ENCODE data around the gene SAMD4B.
"Not testable (repeated sequence)": the region's sequence is repeated elsewhere in the genome, so short reads cannot be mapped to it uniquely, and the experiment has no call there.

SAMD4B gene

DNA sequence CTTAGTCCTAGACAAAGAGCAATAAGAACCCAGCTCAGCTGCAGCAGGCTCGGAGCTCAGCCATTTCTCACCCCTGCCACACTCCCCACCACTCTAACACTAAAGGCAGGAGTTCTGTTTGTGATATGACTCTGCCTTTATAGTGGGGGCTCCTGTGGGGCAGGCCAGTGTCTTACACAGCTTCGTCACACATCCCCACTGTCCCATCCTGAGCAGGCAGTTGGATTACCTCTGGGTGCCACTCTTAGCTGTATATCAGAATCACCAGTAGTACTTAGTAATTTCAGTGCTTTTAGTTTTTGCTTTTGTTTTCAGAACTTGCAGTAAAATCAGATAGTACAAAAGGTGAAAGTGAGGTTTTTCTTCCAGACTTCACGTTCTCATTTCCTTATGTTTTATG is 16.8 kb downstream of the SAMD4B start:
- in situ Hi-C loops (cut with MboI; ENCODE audit: low pct_unique_long_range_greater_than_20kb, low sequenced_read_pairs), result no loop called here
- DNase-seq, result no peak

DNA sequence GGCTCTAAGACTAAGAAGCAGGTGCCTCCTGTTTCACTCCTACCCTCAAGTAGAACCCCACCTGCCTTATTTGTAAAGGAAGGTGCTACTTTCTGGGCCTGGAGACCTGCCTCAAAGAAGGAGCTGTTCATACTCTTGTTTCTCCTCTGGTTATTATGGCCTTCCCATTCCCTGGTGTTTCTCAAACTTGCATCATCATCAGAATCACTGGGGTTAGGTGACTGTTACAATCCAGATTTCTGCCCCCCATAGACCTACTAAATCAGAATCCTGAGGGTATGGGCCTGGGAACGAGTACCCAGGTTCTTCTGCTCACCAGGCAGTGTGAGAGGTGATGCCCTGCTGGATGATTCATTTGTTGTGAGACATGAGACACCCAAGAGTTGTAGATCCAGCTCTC is 18.4 kb downstream of the SAMD4B start:
- DNase-seq, result no peak
- in situ Hi-C loops (cut with MboI; ENCODE audit: low pct_unique_long_range_greater_than_20kb, low sequenced_read_pairs), result no loop called here

GRCh38 chr19:39362682-39363657 is 20.7 kb downstream of the SAMD4B start:
- in situ Hi-C loops (cut with MboI; ENCODE audit: low pct_unique_long_range_greater_than_20kb, low sequenced_read_pairs), result no loop called here

DNA sequence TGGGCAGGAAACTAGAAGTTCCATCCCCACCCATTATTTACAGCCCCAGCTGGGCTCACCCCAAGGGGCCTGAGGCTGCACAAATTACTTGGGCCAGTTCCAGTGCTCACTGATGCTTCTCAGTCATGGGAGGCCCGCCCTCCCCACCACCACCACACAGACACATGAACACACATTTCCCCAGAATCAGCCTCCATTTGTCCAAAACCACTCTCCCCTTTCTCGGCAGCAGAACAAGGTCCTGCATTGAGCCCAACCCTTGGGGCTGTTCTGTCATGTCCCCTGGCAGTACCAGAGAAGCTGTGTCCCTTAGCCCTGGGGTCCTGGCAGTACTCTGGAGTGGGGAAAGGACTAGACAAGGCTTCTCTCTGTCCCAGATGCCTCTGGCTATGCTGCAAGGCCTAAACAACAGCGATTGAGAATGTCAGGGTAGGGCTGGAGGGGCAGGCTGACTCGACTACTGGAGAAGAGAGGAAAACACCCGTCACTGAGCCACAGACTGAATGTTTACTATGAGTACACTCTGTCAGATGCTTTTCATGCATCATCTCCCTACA is 21.8 kb downstream of the SAMD4B start:
- in situ Hi-C loops (cut with MboI; ENCODE audit: low pct_unique_long_range_greater_than_20kb, low sequenced_read_pairs), result no loop called here
- no peak for DNase-seq

More at GRCh38 chr19:39362682-39363657, 20.7 kb downstream of the SAMD4B start:
- DNase-seq, result no peak

GRCh38 chr19:39365531-39365930 is 23.3 kb downstream of the SAMD4B start:
- in situ Hi-C loops (cut with MboI; ENCODE audit: low pct_unique_long_range_greater_than_20kb, low sequenced_read_pairs), result no loop called here
- no peak for DNase-seq

DNA sequence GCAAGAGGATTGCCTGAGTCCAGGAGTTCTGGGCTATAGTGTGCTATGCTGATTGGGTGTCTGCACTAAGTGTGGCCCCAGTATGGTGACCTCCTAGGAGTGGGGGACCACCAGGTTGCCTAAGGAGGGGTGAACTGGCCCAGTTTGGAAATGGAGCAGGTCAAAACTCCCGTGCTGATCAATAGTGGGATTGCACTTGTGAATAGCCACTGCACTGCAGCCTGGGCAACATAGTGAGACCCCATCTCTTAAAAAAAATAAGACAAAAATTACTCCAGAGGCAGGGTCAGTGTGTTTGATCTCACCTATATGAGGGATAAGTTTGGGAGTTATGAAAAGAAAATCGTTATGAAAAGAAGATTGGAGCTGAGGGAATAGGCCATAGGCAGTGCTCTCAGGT is 27.0 kb downstream of the SAMD4B start:
- DNase-seq, result no peak
- in situ Hi-C loops (cut with MboI; ENCODE audit: low pct_unique_long_range_greater_than_20kb, low sequenced_read_pairs), result no loop called here

GRCh38 chr19:39370735-39371134 is 28.5 kb downstream of the SAMD4B start:
- no peak for DNase-seq
- in situ Hi-C loops (cut with MboI; ENCODE audit: low pct_unique_long_range_greater_than_20kb, low sequenced_read_pairs), result no loop called here

DNA sequence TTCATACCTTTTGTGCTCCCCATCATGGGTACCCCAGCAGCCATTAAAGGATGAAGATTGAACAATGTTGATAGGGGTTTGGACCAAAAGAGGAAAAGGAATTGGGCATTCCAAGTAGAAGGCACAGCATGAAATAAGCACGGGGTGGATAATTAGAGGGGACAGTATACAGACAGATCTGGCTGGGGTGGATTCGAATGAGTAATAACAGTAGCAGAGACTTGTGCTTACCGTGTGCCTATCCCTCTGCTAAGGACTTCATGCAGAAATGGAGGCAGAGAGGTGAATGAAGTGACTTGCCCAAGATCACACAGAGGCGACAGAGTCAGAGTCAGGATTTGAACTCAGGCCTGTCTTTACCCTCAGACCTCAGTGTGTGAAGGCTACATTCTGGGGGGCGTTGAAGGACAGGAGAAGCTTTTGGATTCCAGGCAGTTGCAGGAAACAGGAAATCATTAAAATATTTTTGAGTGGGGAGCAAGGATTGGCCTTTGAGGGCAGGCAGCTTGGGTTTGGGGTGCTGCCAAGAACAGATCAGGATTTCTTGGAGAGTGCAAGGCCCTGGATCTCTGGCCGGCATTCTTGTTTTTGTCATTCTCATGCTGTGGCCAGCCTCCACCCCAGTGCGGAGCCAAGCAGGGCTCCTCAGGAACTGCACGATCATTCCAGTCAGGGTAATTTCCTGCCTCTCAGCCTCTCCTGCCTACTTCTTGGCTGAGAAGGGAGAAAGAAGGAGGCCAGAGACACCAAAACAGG is 30.0 kb downstream of the SAMD4B start:
- in situ Hi-C loops (cut with MboI; ENCODE audit: low pct_unique_long_range_greater_than_20kb, low sequenced_read_pairs), result no loop called here
- no peak for DNase-seq

GRCh38 chr19:39372941-39373340 is 30.7 kb downstream of the SAMD4B start:
- in situ Hi-C loops (cut with MboI; ENCODE audit: low pct_unique_long_range_greater_than_20kb, low sequenced_read_pairs), result no loop called here
- no peak for DNase-seq

- DNase-seq, result no peak
- in situ Hi-C loops (cut with MboI; ENCODE audit: low pct_unique_long_range_greater_than_20kb, low sequenced_read_pairs), result no loop called here
These were observed 33.7 kb downstream of the SAMD4B start for GRCh38 chr19:39375929-39376328.

GRCh38 chr19:39377373-39378362 is 35.4 kb downstream of the SAMD4B start:
- in situ Hi-C loops (cut with MboI; ENCODE audit: low pct_unique_long_range_greater_than_20kb, low sequenced_read_pairs), result no loop called here

GRCh38 chr19:39379366-39379765 is 37.1 kb downstream of the SAMD4B start:
- in situ Hi-C loops (cut with MboI; ENCODE audit: low pct_unique_long_range_greater_than_20kb, low sequenced_read_pairs); DNase-seq: not testable (repeated sequence)

More at GRCh38 chr19:39377373-39378362, 35.4 kb downstream of the SAMD4B start:
- no peak for DNase-seq

DNA sequence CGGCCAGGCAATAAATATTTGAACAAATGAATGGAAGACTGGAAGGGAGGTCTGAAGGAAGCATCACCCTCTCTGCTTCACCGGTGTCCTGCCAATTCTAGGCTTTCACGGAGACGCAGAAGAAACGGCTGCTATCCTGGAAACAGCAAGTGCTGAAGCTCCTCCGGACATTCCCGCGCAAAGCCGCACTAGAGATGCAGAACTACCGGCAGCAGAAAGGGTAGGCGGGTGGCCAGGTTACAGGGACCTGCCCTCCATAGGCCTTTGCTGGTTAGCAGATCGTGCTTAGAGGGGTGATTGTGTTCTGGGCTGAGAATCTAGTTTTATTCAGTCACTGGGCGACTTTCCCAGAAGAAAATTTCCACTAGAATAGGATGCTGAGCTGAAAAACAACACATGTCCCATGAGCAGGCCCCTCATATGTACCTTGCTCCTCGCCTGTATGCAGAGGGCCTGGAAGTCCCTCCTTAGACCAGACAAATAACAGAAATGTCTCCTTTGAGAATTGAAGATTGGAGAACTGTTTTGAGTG is 37.7 kb downstream of the SAMD4B start:
- DNase-seq, result no peak
- in situ Hi-C loops (cut with MboI; ENCODE audit: low pct_unique_long_range_greater_than_20kb, low sequenced_read_pairs), result no loop called here

- DNase-seq, result no peak
- in situ Hi-C loops (cut with MboI; ENCODE audit: low pct_unique_long_range_greater_than_20kb, low sequenced_read_pairs), result no loop called here
These were observed 38.6 kb downstream of the SAMD4B start for GRCh38 chr19:39380521-39381502.

DNA sequence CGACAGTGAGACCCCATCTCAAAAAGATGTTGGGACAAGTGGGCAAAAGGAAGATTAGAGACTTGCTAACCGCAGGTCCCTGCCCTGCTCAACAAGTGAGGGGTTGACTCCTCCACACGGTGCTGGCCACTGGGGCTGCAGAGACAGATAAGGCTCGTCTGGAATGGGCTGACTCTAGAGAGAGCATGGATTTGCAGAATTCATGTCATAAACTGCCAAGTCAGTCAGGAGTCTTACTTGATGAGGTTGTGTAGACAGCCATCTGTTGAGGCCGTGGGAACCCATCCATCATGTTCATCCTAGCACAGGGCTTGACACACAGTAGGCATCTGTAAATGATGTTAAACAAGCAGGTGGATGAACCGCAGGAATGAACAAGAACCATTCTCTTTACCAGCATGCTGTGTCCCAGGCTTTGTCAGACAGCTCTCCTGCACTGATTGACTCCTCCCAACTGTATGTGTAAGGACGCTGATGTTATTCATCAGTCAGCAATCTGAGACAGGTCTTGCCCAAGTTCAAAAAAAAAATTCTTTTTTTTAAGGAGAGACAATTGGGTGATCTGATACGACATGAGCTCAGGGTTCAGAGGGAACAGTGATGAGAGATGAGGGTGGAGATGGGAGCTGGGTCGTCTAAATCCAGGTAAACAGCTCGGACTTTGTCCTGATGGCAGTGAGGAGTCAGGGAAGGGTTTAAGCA is 39.8 kb downstream of the SAMD4B start:
- DNase-seq, result no peak

GRCh38 chr19:39382991-39383828 is 41.0 kb downstream of the SAMD4B start:
- DNase-seq, result no peak
- in situ Hi-C loops (cut with MboI; ENCODE audit: low pct_unique_long_range_greater_than_20kb, low sequenced_read_pairs), result no loop called here

More for the DNA sequence above, 39.8 kb downstream of the SAMD4B start:
- in situ Hi-C loops (cut with MboI; ENCODE audit: low pct_unique_long_range_greater_than_20kb, low sequenced_read_pairs), result no loop called here
